ENCODE data around the gene PDE4B. TPM values are rescaled to one million over a fixed set of nuclear protein-coding genes. Genes with fewer than 3 reads are reported as not detected.

Gene PDE4B
- total RNA-seq, 4 donors from 2014 or later = 0.08 to 6.7 (median 3.4) TPM

DNA sequence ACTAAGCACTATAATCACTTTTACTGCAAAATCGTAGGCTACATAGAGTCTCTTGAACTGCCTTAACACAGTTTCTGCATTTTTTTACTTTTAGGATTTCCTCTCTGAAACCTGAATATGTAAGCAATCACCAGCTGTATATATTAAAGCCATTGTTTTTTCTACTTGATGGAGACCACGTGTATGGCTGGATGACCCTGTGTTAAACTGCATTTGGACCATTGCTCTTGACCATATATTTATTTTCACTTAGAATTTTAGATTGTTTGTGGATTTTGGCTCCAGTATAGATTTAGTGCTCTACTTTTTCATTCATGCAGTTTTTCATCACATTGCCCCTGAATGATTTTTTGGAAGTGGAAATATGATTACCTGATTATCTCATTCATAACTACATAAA lies 420.8 kb downstream of the PDE4B start:
- intact Hi-C loops (cut with DNase I) = no loop called here
- Histone ChIP-seq H3K9me3 (no peaks in the 10 kb centered on the region), H3K4me3 (no peak overlapping the region), H3K36me3 (no peaks in the 10 kb centered on the region), H3K27me3 (no peaks in the 10 kb centered on the region), H3K4me1 (no peaks in the 10 kb centered on the region), H3K27ac (no peak overlapping the region)
- 40% methylated on average over 2 of the region's 2 CpGs for WGBS, 2 donors
- DNase-seq = no peak
- no peak for TF ChIP-seq POLR2A (IDR thresholded peaks at IDR 0.05)
- TF ChIP-seq, protein P1, sequence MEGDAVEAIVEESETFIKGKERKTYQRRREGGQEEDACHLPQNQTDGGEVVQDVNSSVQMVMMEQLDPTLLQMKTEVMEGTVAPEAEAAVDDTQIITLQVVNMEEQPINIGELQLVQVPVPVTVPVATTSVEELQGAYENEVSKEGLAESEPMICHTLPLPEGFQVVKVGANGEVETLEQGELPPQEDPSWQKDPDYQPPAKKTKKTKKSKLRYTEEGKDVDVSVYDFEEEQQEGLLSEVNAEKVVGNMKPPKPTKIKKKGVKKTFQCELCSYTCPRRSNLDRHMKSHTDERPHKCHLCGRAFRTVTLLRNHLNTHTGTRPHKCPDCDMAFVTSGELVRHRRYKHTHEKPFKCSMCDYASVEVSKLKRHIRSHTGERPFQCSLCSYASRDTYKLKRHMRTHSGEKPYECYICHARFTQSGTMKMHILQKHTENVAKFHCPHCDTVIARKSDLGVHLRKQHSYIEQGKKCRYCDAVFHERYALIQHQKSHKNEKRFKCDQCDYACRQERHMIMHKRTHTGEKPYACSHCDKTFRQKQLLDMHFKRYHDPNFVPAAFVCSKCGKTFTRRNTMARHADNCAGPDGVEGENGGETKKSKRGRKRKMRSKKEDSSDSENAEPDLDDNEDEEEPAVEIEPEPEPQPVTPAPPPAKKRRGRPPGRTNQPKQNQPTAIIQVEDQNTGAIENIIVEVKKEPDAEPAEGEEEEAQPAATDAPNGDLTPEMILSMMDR (IDR thresholded peaks at IDR 0.05) = no peak

GRCh38 chr1:66214901-66215300 lies 422.2 kb downstream of the PDE4B start:
- Histone ChIP-seq H3K36me3 (no peaks in the 10 kb centered on the region), H3K4me1 (no peaks in the 10 kb centered on the region), H3K27ac (no peak overlapping the region), H3K4me3 (no peak overlapping the region), H3K27me3 (no peaks in the 10 kb centered on the region), H3K9me3 (no peaks in the 10 kb centered on the region)
- DNase-seq = no peak
- intact Hi-C loops (cut with DNase I) = no loop called here
- no peak for TF ChIP-seq POLR2A (IDR thresholded peaks at IDR 0.05)
- TF ChIP-seq, protein P1 (IDR thresholded peaks at IDR 0.05) = no peak

- H3K4me1 ChIP-seq = no peaks in the 10 kb centered on the region
- 83 to 100% methylated on average over 1 of the region's 1 CpG for WGBS, 2 donors
- peaks cover 0 to 3% (median 0%) of the 10 kb centered on the region in 4 donors for H3K27me3 ChIP-seq
- TF ChIP-seq POLR2A (IDR thresholded peaks at IDR 0.05) = no peak
- TF ChIP-seq, protein P1 (IDR thresholded peaks at IDR 0.05) = no peak
- no peak overlapping the region for H3K27ac ChIP-seq
- intact Hi-C loops (cut with DNase I) = no loop called here
- no peaks in the 10 kb centered on the region for H3K9me3 ChIP-seq
- H3K36me3 ChIP-seq = no peaks in the 10 kb centered on the region
- no peak for DNase-seq
- no peak overlapping the region for H3K4me3 ChIP-seq
Measured at GRCh38 chr1:66217021-66217420, 424.3 kb downstream of the PDE4B start.

- intact Hi-C loops (cut with DNase I) = no loop called here
- no peak for DNase-seq
- no peak for TF ChIP-seq POLR2A (IDR thresholded peaks at IDR 0.05)
- TF ChIP-seq, protein P1 (IDR thresholded peaks at IDR 0.05) = no peak
- no peaks in the 10 kb centered on the region for H3K9me3 ChIP-seq
- H3K4me3 ChIP-seq = no peak overlapping the region
- H3K36me3 ChIP-seq = no peaks in the 10 kb centered on the region
- H3K27ac ChIP-seq = no peak overlapping the region
- WGBS, 2 donors = 86 to 88% methylated on average over 2 of the region's 2 CpGs
- H3K4me1 ChIP-seq = no peaks in the 10 kb centered on the region
- peaks cover 0 to 3% (median 0%) of the 10 kb centered on the region in 4 donors for H3K27me3 ChIP-seq
Measured at GRCh38 chr1:66217561-66217960, 424.9 kb downstream of the PDE4B start.

GRCh38 chr1:66220477-66220876 lies 427.8 kb downstream of the PDE4B start:
- TF ChIP-seq, protein P1 (IDR thresholded peaks at IDR 0.05) = no peak
- TF ChIP-seq POLR2A (IDR thresholded peaks at IDR 0.05) = no peak
- Histone ChIP-seq H3K27me3 (peaks cover 0 to 3% (median 0%) of the 10 kb centered on the region in 4 donors), H3K4me1 (no peaks in the 10 kb centered on the region), H3K9me3 (no peaks in the 10 kb centered on the region), H3K36me3 (no peaks in the 10 kb centered on the region), H3K27ac (no peak overlapping the region), H3K4me3 (no peak overlapping the region)
- intact Hi-C loops (cut with DNase I) = loop anchor here (5.0 kb wide), 1 partner anchor 408 kb away; no protein-coding TSS in a partner anchor
- WGBS, 2 donors = 0 to 10% methylated on average over 1 of the region's 1 CpG
- DNase-seq = no peak

All from esophagus squamous epithelium (tissue), 5 donors.